K562 (cell line): ENCODE data around the gene GRIA1.

Source experiments
- ATF2 ChIP-seq: sonication (generic); formaldehyde crosslinking; IDR thresholded peaks from 2 replicates; pipeline ENCODE4 v1.8.1; 2022; ENCODE audit warnings: missing genetic modification reagents
- BCLAF1 ChIP-seq, 2 experiments: fragments of 450-650 bp in 1 of 2; IDR thresholded peaks; 2 replicates each; pipeline ENCODE4 v1.6.1; 2011 to 2017; ENCODE audit warnings: low read depth in 2 of 2, antibody characterized with exemption in 1 of 2, borderline replicate concordance in 1 of 2, low read length in 1 of 2, mild to moderate bottlenecking in 1 of 2, mixed read lengths in 1 of 2; ENCODE audit not compliant: control insufficient read depth in 1 of 2
- BHLHE40 ChIP-seq: IDR thresholded peaks from 2 replicates; pipeline ENCODE4 v1.6.1; 2011; ENCODE audit warnings: low read length, improper control_type of control experiment
- CTCF ChIP-seq, 3 experiments: IDR thresholded peaks in 2 of 3; conservative IDR thresholded peaks in 1 of 3; 2 replicates each; pipeline ENCODE4 v1.5.1; 2011 to 2012; ENCODE audit warnings: low read length in 3 of 3, mild to moderate bottlenecking in 3 of 3, control low read depth in 2 of 3, improper control_type of control experiment in 1 of 3, inconsistent platforms in 1 of 3, low read depth in 1 of 3, mixed read lengths in 1 of 3, moderate library complexity in 1 of 3; ENCODE audit not compliant: insufficient read depth in 2 of 3
- LARP7 ChIP-seq: fragments of 450-650 bp; IDR thresholded peaks from 2 replicates; pipeline ENCODE4 v1.6.1; 2016
- MEIS2 ChIP-seq: fragments of 450-650 bp; IDR thresholded peaks from 2 replicates; pipeline ENCODE4 v1.6.1; 2014; ENCODE audit warnings: mild to moderate bottlenecking; ENCODE audit not compliant: partially characterized antibody
- POLR2A ChIP-seq: fragments of 450-650 bp; conservative IDR thresholded peaks from 2 replicates; pipeline ENCODE4 v1.6.1; 2016
- SLC30A9 ChIP-seq: fragments of 250-450 bp; sonication (Bioruptor Pico); IDR thresholded peaks from 2 replicates; pipeline ENCODE4 v1.8.0; 2022; ENCODE audit warnings: mild to moderate bottlenecking, moderate library complexity
- SMAD3 ChIP-seq: fragments of 450-650 bp; formaldehyde crosslinking; conservative IDR thresholded peaks from 2 replicates; pipeline ENCODE4 v1.4.0; 2020; ENCODE audit warnings: mild to moderate bottlenecking
- STAT6 ChIP-seq: sonication (generic); formaldehyde crosslinking; IDR thresholded peaks from 2 replicates; pipeline ENCODE4 v1.8.1; 2023; ENCODE audit warnings: mild to moderate bottlenecking, missing genetic modification reagents
- ZNF354B ChIP-seq: fragments of 250-450 bp; sonication (Bioruptor Pico); IDR thresholded peaks from 2 replicates; pipeline ENCODE4 v1.4.0; 2020
- ZNF586 ChIP-seq: fragments of 450-650 bp; formaldehyde crosslinking; conservative IDR thresholded peaks from 2 replicates; pipeline ENCODE4 v1.4.0; 2020; ENCODE audit warnings: mild to moderate bottlenecking, moderate library complexity
- ZNF707 ChIP-seq: fragments of 250-450 bp; sonication (Bioruptor Pico); conservative IDR thresholded peaks from 2 replicates; pipeline ENCODE4 v1.8.0; 2022; ENCODE audit warnings: inconsistent platforms, mild to moderate bottlenecking, moderate library complexity

- TF ChIP-seq STAT6 (CRISPR knock-in tag) (no peak), MEIS2 (no peak), POLR2A (no peak), CTCF (IDR thresholded peaks at IDR 0.05 in 2 of 3, conservative IDR thresholded peaks at IDR 0.05 in 1 of 3; ENCODE audit: insufficient read depth in 2 of 3, low read depth in 1 of 3, low read length in 3 of 3) (no peak), LARP7 (no peak), ZNF707 (CRISPR knock-in tag) (no peak), ZNF586 (CRISPR knock-in tag) (no peak), ATF2 (CRISPR knock-in tag) (no peak), SLC30A9 (CRISPR knock-in tag) (no peak), BCLAF1 (IDR thresholded peaks at IDR 0.05; ENCODE audit: borderline replicate concordance in 1 of 2, control insufficient read depth in 1 of 2, low read depth in 2 of 2, low read length in 1 of 2) (no peak), BHLHE40 (no peak), ZNF354B (no peak), SMAD3 (CRISPR knock-in tag) (no peak)
Measured at GRCh38 chr5:153480401-153480800, 10.1 kb upstream of the GRIA1 start.
